Neural progenitor cell (in vitro differentiated cells): ENCODE measurements around the gene RSF1.

ENCODE experiments used
- EZH2 ChIP-seq: fragments of 200-600 bp; sonication (generic); IDR thresholded peaks from 2 replicates; pipeline ENCODE4 v1.6.1; 2017; ENCODE audit warnings: antibody characterized with exemption, mild to moderate bottlenecking, moderate library complexity
- EZH2phosphoT487 ChIP-seq: fragments of 200-600 bp; sonication (generic); IDR thresholded peaks from 2 replicates; pipeline ENCODE4 v1.6.1; 2017; ENCODE audit warnings: antibody characterized with exemption
- TF ChIP-seq, protein P1 (sequence below): fragments of 200-600 bp; sonication (generic); IDR thresholded peaks from 2 replicates; pipeline ENCODE4 v1.5.1; 2017; ENCODE audit warnings: antibody characterized with exemption, mild to moderate bottlenecking

DNA sequence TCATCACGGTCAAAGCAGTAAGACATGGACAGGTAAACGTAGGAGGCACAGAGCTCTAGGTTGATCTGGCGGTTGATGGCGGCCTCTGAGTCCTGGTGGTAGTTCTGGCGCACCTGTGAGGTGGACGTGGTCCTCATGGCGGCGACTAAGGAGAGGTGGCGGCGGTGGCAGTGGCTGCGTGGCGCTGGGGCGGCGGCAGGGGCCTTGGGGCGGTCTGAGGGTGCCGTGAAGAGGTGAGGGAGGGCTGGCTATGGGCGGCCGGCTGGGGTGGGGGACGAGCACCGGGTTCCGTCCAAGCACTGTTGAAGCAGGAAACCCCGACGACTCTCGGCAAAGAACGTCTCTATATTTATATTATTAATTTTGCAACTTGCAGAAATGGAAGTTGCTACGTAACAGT is 85.6 kb downstream of the RSF1 start:
- TF ChIP-seq, protein P1, sequence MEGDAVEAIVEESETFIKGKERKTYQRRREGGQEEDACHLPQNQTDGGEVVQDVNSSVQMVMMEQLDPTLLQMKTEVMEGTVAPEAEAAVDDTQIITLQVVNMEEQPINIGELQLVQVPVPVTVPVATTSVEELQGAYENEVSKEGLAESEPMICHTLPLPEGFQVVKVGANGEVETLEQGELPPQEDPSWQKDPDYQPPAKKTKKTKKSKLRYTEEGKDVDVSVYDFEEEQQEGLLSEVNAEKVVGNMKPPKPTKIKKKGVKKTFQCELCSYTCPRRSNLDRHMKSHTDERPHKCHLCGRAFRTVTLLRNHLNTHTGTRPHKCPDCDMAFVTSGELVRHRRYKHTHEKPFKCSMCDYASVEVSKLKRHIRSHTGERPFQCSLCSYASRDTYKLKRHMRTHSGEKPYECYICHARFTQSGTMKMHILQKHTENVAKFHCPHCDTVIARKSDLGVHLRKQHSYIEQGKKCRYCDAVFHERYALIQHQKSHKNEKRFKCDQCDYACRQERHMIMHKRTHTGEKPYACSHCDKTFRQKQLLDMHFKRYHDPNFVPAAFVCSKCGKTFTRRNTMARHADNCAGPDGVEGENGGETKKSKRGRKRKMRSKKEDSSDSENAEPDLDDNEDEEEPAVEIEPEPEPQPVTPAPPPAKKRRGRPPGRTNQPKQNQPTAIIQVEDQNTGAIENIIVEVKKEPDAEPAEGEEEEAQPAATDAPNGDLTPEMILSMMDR: no peak
- TF ChIP-seq EZH2: no peak
- no peak for TF ChIP-seq EZH2phosphoT487
